A549 treated with Hydrocortisone at 1 μM for 4 hours (cell line): ENCODE results near the gene CFC1B. TPM values are rescaled to one million over a fixed set of nuclear protein-coding genes. Genes with fewer than 3 reads are reported as not detected.

Source experiments
- total RNA-seq: library from RNA; stranded (reverse); fragments of 200-300 nt; extraction: Qiagen RNA extraction; gene quantifications from 5 replicates; pipeline ENCODE4 v1.2.3, GENCODE V29; 2022

Gene CFC1B
- total RNA-seq, result not detected in 5 replicates

DNA sequence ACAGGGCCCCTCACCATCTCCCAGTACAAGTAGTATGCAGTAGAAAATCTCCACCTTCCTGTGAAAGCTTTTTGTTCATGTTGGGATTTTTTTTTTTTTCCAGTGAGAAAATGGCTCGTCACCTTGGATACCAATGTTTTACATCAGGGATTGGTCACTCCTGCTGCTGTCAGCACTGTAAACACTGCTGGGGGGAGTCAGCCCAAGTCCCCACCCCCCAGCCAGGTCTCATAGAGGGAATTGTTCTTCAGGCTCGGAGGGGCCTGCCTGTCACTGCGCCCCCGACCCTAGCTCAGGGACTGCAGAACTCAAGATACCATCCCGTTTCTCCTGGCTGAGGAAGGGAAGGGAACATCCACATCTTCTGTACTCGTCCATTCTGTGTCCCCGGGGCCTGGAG, at the start of gene CFC1B:
CFC1B (plus strand) TSS at position 231 of the 400 bp plus-strand sequence. CDS start 263 bp downstream, outside the sequence.

DNA sequence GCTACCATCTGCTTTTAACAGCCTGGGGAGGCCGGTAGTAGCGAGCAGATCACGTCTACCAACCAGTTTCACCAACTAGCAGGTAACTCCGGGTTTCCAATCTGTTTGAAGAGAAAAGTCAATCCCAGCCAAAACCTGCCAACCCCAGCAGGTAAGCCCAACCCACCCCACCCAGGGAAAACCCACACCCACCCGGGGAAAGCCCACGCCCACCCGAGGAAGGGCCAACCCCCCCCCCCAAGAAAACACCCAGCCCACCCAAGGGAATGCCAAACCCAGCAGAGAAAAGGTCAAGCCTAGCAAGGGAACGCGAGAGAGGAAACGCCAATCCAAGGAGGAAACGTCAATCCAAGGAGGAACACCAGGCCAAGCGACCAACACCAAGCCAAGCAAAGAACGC, 11.8 kb upstream of the CFC1B start, which contains the start of gene POTEI:
POTEI (minus strand) TSS at position 101 of the 400 bp plus-strand sequence; CDS start at position 8, 93 bp downstream.

Other genes starting within 250 kb of the CFC1B start
- 139 to 176 TPM (median 158 TPM) in 5 replicates for gene IMP4, start 178.3 kb upstream of the CFC1B start, total RNA-seq
- 27.1 to 30.5 TPM (median 29.6 TPM) in 5 replicates for gene PTPN18, start 165.2 kb upstream of the CFC1B start, total RNA-seq
- gene POTEI, start 11.9 kb upstream of the CFC1B start, total RNA-seq, result 0.01 TPM in 1 of 5 replicates, not detected in the others
- 0.09 to 0.10 TPM in 2 of 5 replicates, not detected in the others for gene CFC1, start 78.4 kb downstream of the CFC1B start, total RNA-seq
- gene POTEJ, start 90.2 kb downstream of the CFC1B start, total RNA-seq, result not detected in 5 replicates
- gene GPR148, start 207.8 kb downstream of the CFC1B start, total RNA-seq, result not detected in 5 replicates
- not detected in 5 replicates for gene AMER3, start 234.3 kb downstream of the CFC1B start, total RNA-seq